EL (cell line): ENCODE data around the gene CEACAM1.
"Not testable (repeated sequence)": the region's sequence is repeated elsewhere in the genome, so short reads cannot be mapped to it uniquely, and the experiment has no call there.

ENCODE experiments used
- DNase-seq: peaks from one replicate; pipeline ENCODE4 v3.0.0-alpha.2; 2016

CEACAM1 gene

DNA sequence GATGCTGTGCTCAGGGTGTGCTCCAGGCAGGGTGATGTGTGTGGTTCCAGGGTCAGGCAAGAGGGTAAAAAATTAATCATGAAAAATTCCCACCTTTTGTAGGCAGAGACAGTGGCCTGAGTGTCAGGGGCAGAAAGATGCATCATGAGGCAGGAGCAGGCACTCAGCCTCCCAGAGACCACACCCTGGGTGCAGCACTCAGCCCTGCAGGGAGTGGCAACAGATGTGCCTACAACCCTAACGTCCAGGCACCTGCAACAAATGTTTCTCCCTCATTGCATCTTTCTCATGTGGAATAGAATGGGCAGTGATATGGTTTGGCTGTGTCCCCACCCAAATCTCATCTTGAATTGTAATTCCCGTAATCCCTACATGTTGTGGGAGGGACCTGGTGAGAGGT lies 19.6 kb upstream of the CEACAM1 start:
- DNase-seq = no peak

DNA sequence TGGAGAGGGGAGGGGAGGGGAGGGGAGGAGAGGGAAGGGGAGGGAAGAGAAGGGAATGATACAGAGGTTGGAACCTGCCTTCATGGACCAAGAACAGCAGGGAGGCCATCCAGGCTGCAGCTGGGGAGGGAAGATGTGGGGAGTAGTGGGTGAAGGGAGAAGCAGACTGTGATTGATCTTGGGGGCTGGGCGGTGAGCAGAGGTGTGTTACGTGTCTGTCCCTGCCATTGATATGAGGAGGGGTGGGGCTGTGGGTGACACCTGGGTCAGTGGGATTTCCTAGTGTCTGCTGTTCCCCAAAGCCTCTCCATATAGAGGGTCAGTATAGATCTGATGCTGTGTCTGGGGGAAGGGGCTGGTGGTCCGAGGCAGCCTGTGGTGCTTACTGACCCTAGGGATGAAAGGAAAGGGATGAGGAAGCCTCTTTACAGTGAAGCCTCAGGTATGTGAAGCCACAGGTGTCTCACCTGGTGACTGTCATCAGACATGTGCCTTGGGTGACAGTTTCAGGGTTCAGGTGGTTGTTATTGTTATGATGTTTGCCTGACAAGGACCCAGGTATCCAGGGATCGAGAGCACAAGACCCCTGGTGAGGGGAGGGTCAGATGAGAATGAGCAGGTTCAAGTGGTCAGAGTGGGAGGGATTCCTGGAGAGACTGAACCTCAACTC lies 18.7 kb upstream of the CEACAM1 start:
- no peak for DNase-seq

DNA sequence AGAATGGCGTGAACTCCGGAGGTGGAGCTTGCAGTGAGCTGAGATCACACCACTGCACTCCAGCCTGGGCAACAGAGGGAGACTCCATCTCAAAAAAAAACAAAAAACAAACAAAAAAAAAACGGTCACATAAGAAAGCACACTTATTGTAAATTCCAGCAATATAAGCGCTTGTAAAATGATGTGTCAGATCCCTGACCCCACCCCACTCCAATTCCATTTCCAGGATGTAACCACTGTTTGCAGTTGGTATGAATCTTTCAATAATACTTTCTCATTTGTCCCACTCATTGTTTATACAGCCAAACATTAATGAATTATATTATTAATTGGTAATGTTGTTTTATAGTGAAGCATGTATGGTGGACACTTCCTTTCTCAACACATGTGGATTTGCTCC lies 15.9 kb upstream of the CEACAM1 start:
- DNase-seq = no peak

DNA sequence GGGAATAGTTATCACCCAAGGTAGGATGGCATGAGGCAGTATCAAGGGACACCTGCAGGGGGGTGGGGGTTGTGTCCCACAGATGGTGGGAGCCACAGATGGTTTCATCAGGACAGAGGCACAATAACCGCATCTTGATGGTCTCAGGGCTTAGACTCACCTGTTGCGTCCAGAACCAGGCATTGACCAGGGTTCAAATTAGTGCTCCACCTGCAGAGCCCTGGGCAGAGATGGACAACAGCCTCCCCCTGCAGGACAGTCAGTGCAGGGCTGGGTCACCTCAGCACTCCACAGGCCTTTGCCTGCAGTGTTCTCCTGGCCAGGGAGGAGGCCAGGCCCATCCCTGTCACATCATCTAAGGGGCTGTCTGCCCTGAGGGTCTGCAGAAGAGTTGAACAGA lies 14.5 kb upstream of the CEACAM1 start:
- no peak for DNase-seq

DNA sequence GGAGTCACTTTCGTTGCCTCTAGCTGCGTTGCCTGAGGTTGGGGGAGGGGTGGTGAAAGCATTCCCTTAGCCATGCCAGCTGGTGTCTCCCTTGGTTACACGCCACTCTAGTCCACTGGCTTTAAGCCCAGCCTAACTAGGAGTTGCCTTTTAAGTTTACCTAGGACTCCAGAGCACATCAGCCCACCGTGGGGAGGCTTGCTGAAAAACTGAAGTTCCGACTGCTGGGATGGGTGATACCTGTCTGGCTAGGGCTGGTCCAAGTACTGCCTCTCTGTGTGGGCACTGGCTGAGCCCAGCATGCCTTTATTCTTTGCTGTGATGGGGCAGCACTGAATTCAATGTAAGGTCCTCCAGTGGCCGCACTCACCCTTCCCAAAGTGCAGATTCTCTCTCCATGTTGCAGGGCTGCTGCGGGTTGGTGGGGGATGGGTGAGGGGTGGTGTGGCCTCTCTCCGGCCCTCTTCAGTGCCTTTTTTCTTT lies 11.8 kb upstream of the CEACAM1 start:
- DNase-seq = no peak

DNA sequence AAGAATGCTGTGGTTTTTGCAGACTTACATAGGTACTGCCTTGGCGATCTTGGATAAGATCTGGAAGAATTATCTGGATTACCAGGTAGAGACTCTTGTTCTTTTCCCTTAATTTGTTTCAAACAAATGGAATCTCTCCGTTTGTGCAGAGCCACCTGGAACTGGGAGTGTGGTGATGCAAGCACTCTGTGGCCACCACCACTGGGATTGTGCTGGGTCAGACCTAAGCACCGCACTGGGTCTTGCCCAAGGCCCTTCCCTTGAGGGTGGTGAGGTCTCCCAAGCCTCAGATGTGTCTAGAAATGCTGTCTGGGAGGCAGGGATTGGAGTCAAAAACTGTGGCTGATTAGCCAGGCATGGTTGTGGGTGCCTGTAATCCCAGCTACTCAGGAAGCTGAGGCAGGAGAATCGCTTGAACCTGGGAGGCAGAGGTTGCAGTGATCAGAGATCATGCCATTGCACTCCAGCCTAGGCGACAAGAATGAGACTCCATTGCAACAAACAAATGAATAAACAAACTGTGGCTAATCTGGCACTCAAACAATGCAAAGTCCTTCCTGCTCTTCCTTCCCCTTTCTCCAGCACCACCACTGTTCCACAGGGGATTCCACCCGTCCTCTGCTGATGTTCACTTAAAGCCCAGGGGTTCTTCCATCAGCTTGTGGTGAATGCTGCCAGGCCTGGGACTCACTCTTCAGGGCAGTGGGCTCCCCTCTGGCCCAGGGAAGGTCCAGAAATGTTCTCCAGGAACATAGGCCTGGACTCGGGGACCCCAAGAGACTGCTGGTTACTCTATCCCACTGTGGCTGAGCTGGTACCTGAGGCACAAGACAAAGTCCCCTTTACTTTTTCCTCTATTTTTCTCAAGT lies 10.8 kb upstream of the CEACAM1 start:
- no peak for DNase-seq

DNA sequence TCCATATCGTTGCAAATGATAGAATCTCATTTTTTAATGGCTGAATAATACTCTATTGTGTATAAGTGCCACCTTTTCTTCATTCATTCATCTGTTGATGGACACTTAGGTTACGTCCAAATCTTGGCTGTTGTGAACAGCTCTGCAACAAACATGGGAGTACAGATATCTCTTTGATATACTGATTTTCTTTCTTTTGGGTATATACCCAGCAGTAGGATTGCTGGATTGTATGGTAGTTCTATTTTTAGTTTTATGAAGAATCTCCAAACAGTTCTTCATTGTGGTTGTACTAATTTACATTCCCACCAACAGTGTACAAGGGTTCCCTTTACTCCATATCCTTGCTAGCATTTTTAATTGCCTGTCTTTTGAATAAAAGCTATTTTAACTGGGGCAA lies 7.0 kb upstream of the CEACAM1 start:
- not testable (repeated sequence) for DNase-seq

DNA sequence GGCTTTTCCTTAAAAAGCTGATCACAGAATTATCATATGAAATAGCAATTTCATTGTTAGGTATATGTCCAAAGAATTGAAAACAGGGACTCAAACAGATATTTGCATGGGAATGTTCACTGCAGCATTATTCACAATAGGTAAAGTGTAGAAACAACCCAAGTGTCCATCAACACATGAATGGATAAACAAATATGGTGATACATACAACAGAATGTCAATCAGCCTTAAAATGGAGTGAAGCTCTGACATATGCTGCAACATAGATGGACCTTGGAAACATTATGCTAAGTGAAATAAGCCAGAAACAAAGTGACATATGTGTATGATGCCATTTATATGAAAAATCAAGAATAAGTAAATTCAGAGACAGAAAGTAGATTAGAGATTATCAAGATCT lies 6.1 kb upstream of the CEACAM1 start:
- no peak for DNase-seq

DNA sequence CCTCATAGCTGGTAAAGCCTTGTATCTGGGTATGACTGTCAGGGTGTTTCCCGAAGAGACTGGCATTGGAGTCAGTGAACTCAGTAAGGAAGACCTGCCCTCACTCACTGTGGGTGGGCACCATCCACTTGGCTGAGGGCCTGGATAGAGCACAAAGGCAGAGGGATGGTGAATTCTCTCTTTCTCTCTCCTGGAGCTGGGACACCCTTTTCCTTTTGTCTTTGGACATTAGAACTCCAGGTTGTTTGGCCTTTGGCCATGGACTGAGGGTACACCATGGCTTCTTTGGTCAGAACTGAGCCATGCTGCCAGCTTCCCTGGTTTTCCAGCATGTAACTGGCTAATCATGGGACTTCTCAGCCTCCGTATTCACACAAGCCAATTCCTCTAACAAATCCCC lies 4.6 kb upstream of the CEACAM1 start:
- no peak for DNase-seq

DNA sequence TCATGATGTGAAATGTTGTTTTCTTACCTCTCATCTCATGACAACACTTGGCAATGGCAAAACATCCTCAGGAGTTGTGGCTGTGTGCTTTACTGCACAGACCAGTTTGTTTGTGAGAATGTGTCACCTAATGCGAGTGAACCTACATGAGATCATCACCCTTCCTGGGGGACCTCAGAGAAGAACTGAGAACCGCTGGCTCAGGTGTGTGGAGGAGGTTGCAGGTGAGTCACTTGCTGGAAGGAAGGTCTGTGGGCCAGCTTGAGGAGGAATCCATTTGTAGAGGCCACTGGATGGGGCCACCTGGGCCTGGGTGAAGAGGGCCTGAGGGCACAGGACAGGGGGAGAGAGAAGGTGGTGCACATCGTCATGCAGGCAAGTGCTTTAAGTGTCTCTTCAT lies 3.0 kb upstream of the CEACAM1 start:
- DNase-seq = no peak

DNA sequence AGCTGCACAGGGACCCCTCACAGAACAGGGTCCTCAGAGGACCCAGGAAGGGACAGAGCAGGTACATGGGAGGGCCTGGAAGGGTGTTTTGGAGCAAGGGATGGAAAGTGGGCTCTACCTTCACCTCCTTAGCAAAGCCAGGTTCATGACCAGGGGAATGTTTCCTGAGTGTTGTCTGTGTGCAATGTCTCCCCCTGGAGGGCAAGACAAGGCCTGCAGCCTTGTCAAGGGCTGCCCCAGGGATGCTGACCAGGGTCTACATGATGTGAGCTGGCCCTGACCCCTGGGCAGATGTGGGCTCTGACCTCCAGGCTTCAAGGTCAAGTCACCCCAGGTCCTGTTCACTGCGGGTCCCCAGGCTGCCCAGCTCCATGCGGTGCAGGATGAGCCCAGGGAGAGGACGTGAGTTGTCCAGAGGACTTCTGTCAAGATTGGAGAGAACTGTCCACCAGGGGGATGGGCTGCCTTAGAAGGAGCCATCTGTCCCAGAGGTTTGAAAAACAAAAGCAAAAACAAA lies 1.0 kb upstream of the CEACAM1 start:
- DNase-seq = peak; percentile 57

DNA sequence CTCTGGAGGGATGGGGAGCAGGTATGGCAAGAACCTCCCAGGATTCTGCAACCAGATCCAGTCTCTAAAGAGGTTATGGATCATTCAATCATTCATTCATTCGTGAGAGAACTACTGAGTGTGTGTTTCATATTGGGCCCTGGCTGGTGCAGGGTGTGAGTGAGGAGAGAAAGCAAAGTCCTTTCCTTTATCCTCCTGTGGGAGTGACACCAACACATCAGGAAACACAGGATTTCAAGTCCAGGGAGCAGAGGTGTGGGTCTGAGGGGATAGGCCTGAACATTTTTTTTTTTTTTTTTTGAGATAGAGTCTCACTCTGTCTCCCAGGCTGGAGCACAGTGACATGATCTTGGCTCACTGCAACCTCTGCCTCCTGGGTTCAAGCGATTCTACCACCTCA lies 3.3 kb downstream of the CEACAM1 start:
- DNase-seq = no peak

DNA sequence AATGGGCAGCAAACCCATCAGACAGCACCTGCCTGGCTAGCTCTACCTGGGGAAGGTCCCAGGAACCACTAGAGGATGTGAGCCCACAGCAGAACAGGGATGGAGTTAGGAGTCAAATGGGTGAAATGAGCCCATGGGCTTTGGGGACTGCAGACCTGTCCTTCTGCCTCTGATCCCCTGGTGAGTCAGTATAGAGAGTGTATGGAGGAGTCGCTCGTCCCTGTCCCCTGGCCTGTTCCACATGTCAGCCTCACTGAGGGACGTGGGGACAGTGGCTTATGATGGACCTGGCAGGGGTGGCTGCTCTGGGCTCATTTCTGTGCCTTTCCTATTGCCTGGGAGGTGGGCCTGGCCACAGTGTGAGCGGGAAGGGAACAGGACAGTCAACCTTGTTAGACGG lies 4.0 kb downstream of the CEACAM1 start:
- no peak for DNase-seq

DNA sequence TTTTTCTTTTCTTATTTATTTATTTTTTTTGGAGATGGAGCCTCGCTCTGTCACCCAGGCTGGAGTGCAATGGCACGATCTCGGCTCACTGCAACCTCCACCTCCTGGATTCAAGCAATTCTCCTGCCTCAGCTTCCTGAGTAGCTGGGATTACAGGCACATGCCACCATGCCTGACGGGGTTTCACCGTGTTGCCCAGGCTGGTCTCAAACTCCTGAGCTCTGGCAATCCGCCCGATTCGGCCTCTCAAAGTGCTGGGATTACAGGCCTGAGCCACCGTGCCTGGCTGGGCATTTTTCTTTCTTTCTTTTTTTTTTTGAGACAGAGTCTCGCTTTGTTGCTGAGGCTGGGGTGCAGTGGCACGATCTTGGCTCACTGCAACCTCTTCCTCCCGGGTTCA lies 6.0 kb downstream of the CEACAM1 start:
- DNase-seq = not testable (repeated sequence)

DNA sequence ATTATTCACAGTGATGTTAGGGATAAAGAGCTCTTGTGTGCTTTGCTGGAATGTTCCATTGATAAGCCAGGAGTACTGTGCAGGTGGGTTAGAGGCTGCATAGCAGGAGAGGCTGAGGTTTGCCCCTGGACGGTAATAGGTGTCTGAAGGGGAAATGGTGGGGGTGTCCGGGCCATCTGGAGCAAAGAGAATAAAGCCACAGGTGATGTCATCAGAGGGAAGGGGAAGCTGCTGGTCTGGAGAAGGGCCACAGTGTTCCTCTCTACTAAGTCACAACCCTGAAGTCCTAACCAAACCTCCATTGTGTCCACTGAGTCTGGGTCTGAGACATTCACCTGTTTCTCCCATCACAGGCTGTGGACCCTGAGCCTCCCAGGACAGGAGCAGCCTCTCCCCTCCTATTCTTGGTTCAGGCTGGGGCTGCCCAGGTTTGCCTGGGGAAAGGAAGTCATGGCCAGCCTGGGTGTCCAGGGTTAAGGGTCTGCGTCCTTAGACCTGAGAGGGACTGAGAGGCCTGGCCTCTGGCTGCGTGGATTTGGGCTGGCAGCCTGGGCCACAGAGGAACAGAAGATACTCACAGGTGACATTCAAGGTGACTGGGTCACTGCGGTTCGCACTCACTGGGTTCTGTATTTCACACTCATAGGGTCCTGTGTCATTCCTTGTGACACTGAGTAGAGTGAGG lies 6.8 kb downstream of the CEACAM1 start:
- DNase-seq = no peak

DNA sequence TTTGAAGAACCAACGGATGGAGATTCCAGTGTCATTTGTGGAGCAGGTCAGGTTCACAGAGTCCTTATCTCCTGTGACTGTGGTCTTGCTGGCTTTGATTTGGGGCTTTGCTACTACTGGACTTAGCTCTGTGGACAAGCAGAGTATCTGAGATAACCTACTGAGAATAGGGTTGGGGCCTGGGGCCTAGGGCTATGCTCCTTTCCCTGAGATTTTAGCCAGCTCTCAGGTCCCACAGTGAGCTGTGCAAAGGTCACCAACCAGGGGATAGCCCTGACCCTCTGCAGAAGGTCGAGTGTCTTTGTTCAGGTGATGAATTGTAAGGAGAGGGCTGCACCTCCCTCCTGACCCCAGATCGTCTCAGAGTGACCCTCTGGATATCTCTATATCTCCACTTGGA lies 9.2 kb downstream of the CEACAM1 start:
- no peak for DNase-seq

DNA sequence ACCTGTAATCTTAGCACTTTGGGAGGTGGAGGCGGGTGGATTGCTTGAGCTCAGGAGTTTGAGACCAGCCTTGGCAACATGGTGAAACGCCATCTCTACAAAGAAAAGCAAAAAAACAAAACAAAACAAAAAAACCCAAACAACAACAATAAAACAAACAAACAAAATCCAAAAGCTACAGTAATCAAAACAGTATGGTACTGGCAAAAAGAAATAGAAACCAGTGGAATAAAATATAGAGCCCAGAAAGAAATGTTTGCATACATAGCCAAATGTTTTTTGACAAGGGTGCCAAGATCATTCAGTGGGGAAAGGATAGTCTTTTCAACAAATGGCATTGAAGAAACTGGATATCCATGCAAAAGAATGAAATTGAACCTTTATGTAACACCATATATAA lies 11.5 kb downstream of the CEACAM1 start:
- no peak for DNase-seq

DNA sequence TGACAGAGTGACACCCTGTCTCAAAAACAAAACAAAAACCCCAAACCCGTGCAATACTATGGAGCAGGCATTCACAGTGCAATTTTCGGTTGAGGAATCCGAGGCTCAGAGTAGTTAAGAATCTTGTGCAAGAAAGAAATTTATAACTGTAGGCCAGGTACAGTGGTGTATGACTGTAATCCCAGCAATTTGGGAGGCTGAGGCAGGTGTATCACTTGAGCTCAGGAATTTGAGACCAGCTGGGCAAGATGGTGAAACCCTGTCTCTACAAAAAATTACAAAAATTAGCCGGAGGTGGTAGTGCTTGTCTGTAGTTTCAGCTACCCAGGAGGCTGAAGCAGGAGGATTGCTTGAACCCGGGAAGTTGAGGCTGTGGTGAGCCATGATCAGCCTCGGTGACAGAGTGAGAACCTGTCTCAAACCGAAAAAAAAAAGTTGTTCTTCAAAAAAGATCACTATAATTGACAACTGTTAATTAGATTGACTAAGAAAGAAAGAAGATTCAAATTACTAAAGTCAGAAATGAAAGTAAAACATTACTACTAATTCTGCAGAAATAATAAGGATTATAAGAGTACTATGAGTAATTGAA lies 12.9 kb downstream of the CEACAM1 start:
- DNase-seq = no peak

DNA sequence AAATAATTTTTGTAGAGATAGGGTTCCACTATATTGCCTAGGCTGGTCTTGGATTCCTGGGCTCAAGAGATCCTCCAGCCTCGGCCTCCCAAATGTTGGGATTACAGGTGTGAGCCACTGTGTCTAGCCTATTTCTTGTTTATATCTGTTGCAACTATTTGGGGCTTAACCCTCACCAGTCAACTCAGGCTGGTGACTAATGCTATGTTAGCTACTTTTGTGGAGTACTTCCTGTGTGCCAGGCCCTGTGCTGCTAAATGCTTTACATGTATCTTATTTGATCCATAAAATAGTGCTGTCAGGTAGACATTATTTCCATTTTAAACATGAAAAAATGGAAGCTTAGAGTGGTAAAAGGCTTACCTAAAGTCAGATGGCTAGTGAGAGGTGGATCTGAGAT lies 13.8 kb downstream of the CEACAM1 start:
- no peak for DNase-seq

DNA sequence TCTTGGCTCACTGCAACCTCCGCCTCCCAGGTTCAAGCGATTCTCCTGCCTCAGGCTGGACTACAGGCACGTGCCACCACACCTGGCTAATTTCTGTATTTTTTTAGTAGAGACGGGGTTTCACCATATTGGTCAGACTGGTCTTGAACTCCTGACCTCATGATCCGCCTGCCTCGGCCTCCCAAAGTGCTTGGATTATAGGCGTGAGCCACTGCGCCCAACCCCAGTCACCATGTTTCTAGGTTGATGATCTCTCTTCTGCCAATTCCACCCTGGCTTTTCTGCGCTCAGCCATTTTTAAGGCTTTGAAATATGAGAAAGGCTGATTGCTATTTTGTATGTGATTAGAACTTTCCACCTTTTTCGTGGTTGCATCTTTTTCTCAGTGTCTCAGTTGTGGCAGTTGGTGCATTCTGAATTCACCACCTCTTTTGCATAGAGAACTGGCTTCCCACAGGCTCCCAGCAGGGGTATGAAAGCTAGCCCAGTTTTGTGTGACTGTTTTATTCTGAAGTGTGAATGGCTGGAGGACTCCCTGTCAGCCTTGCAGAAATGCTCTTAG lies 15.5 kb downstream of the CEACAM1 start:
- no peak for DNase-seq

DNA sequence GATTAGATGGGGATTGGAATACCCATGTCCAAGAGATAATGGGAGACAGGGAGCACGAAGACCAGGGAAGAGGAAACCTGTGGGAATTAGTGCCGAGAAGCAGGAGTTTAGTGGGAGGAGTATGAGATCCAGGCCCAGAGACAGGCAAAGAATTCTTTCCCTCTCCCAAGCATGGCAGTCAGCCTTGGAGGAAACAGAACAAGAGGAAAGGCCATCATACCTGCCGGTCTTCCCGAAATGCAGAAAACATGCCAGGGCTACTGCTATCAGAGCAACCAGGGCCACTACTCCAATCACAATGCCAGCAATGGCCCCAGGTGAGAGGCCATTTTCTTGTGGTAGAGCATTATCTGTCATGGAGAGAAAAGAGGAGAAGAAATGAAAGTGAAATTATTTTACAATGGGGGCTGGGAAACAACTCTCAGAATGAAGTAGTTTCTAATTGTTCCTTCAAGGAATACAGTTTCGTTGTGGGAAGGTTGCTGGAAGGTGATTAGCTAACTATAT lies 16.1 kb downstream of the CEACAM1 start:
- DNase-seq = no peak

DNA sequence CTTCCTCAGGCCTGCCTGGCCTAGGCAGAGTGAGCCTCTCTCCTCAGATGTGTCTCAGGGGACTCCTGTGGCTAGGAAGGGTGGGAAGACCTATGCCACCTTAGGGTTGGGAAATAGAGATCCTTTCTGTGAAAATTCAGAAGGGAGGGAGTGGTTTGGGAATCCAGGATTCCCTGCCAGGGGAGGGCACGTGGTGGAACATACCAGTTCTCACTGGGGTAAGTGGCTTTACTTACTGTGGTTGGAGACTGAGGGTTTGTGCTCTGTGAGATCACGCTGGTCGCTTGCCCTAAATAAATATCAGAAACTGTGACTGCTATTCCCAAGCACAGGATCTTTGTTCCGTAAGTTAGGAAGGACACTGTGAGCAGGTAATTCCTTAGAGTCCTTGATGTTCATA lies 16.9 kb downstream of the CEACAM1 start:
- DNase-seq = no peak
